HG03025 (cell line): ENCODE data around the gene MESD.

Experiments
- ATAC-seq: cut with Tn5 transposase; IDR thresholded peaks from one replicate; pipeline ENCODE4 v1.9.1; 2021; ENCODE audit warnings: mild to moderate bottlenecking, moderate library complexity; ENCODE audit not compliant: unreplicated experiment, low FRiP score

MESD gene

DNA sequence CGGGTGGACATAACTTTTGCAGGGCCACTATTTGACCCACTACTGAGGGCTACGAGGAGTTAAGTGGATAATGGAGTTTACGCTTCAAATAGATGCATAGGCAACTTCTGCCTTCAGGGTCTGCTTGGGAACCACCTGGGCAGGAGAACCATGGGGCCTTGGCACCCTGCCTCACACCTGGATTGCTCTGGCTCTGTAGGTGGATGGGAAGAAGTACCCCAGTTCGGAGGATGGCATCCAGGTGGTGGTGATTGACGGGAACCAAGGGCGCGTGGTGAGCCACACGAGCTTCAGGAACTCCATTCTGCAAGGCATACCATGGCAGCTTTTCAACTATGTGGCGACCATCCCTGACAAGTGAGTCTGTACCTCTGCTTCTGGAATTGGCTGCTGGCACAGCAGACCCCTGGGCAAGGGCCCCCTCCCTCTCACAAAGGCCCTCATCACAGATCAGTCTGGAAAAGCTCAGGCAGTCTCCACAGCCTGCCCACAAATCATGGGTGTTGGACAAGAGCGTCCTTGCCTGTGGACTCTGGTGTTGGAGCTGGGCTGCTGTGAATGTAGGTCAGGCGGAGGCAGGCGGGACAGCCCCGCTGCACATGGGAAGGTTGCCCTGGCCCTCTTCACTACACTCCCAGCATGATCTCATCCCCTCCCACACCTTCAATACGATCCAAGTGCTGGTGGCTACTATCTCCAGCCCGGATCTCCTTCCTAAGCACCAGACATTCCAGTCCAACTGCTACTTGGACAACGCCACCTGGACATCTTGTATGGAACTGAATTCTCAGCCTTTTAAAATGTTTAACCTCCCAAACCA, 46.7 kb downstream of the MESD start:
- no peak for ATAC-seq

DNA sequence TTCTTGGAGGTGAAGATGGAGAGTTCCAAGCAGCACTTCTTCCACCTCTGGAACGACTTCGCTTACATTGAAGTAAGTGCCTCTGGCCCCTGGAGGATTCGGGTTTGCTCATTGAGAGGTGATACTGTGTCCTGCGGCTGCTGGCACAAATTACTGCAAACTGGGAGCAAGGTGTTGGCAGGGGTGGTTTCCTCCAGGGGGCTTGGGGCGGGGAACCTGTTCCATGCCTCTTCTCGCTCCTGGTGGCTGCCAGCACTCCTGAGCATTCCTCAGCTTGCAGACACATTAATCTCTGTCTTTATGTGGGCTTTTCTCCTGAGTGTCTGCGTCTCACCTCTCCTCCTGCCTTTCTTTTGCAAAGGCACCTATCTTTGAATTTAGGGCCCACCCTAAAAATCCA, 47.4 kb downstream of the MESD start:
- ATAC-seq = no peak

DNA sequence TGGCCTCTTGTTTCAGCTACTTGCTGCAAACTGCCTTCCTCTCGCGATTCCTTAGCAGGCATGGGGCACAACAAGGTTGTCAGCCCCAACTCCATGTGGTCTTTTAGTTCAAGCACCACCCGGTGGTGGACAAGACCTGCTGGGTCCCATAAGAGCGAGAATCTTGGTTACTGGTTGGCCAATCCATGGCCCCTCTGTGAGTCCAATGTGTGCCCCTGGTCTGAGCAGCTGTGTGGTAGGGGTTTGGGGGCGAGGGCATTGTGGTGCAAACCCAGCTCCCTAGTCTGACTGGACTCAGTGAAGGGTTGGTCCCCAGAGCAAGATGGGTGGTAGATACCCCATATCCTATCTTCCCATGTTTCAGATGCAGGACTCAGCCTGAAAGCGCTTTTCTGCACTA, 48.8 kb downstream of the MESD start:
- no peak for ATAC-seq

DNA sequence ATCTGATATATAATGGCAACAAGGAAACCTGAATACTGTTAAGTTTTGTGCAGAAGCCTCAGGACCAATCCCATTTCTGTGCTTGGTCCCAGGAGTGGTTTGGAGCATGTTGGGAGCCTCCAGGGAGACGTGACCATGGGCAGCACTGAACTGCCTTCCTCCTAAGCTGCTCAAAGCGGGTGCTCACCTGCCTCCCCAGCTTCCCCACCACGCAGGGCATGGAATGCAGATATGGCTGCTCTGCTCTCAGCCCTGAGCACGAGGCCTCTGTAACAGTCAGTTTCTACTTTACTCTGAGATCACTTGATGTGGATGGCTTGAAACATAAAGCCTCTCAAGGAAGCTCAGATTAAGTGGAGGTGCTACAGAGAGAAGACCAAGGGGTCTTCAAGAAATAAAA, 49.3 kb downstream of the MESD start:
- ATAC-seq = no peak

DNA sequence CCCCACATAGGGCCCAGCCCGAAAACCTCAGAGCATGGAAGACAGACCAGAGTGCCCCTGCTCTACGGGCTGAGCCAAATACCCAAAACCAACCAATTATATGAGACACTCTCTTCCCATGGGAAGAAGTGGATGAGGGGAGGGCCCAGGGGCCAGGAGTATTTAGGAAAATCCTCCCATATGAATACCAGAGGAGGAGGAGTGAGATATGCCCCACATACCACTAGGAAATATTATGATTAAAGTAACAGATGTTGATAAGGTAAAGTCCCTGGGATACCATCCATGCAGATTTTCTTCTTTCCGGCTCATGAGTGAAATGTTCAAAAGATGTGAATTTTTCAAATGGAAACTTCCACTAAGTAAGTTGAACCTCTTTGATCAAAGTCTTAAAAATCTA, 50.4 kb downstream of the MESD start:
- ATAC-seq = no peak

DNA sequence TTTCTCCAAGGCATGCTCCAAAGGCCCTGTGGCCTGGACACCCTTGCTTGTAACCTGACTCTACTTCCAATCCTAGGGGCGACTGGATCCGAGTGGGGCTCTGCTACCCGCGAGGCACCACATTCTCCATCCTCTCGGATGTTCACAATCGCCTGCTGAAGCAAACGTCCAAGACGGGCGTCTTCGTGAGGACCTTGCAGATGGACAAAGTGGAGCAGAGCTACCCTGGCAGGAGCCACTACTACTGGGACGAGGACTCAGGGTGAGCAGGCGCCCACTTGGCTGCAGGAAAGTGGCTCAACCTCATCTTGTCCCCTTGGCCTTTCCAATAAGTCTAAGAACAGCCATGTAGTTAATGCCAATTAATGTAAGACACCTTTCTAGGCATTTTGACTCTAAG, 51.9 kb downstream of the MESD start:
- ATAC-seq = no peak

DNA sequence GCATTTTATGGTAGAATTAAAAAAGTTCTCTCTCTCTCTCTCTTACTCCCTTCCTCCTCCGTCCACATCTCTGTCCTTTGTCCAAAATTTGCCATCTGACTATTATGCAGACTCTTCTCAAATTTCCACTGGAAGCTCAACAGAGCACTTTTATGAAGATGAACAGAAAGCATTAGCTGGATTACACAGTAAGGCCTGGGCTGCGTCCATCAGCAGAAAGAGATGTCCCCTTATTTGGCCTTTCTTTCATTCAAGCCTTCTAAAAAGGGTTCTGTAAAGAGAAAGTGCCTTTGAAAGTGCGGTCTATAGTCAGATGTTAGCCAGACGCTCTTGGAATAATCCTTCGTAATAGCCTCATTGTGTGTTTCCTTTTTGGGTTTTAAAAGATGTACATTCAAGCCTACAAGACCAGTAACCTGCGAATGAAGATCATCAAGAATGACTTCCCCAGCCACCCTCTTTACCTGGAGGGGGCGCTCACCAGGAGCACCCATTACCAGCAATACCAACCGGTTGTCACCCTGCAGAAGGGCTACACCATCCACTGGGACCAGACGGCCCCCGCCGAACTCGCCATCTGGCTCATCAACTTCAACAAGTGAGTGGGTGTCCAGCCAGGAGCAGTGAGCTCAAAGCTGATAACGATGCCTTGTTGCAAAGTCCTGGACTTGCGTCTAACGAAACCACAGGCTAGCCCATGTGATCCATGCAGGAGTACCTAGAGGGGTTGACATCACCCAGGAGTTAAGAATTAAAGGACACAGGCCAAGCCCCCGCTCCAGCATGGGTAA, 53.1 kb downstream of the MESD start:
- ATAC-seq = no peak

DNA sequence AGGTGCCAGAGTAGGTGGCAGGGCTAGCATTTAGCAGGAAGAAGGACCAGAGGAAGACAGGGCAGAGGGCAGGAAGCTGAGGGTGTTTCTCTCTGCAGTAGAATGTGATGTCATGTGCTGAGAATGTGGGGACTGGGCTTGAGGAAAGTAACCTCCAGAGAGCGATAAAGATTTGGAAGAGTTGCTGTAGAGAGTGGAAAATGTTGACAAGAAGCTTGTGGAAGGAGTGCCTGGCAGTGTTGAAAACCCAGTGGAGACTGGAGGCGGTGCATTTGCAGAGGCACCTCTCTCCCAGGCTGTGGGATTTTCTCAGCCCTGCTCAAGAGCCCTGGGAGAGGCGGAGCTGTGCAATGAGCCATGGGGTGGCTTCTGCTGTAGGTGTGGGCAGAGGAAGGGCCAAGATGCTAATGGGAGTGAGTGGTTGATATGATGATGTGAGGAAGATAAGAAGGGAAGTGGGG, 54.8 kb downstream of the MESD start:
- no peak for ATAC-seq

DNA sequence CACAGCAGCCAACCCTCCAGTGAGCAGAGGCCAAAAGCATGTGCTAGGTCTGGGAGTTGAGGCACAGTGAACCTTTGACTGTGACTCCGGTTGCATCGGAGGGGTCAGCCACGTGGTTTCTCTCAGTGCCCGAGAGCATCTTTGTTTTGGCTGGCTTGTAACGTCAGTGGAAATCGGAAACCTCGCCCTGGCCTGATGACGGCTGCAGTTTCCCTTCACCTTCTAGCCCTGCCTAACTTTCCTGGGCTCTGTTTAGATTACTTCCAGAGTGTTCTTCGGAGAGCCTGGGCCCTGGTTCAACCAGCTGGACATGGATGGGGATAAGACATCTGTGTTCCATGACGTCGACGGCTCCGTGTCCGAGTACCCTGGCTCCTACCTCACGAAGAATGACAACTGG, 56.6 kb downstream of the MESD start:
- ATAC-seq = no peak

DNA sequence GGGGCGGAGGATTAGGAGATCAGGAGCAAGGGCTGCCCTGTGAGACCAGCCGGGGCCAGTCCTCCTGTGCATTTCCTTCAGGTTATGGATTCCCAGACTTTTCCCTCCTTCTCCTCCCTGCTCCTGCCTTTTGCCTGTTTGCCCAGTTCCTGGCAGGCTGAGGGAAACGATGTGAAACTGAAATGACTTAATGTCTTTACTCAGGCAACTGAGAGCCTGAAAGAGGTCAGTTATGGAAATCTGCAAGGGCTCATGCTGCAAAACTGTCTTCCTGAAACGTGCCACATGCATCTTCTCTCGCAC, 57.2 kb downstream of the MESD start:
- ATAC-seq = no peak

DNA sequence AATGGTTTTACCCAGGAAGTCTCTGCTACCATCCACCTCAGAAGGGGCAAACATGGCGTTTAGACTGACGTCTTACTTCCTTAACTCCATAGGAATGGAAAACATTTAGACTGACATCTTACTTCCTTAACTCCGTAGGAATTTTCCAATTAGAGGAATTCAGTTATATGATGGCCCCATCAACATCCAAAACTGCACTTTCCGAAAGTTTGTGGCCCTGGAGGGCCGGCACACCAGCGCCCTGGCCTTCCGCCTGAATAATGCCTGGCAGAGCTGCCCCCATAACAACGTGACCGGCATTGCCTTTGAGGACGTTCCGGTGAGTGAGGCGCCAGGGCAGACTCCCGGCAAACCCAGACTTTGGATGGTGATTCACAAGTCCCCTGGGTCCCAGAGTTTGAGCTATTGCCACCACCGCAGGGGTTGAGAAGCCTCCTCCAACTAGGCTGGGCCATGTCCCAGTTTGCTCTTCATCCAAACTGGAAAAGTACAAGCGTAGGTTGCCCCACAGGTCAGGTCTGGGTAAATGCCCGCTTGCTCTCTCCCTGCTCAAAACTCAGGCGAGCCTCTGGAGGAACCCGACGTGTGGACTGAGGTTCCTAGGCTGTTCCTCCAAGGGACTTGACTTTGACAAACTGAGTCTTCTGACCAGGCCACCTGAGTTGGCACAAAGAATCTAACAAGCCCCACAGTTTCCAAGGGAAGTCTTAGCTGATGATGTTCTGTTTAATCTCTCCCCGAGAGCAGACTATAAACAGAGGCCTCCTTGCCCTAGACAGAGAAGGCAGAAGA, 57.7 kb downstream of the MESD start:
- no peak for ATAC-seq

DNA sequence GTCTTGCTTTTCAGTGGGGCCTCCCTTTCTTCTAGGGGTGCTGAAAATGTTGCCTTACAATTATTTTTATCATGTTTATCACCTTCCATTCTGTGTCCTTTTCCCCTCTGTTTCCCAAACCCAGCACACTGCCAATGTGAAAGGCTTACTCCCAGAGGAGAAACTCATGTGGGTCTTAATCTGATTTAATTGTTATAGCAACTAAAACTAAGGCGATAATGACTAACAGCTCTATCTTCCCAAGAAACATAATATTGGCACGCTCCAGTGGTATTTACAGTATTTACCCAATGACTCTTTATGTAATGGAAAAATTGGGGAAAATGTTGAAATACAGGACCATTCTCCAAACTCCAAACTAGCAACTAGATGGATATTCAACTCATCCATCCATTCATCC, 58.4 kb downstream of the MESD start:
- ATAC-seq = no peak

DNA sequence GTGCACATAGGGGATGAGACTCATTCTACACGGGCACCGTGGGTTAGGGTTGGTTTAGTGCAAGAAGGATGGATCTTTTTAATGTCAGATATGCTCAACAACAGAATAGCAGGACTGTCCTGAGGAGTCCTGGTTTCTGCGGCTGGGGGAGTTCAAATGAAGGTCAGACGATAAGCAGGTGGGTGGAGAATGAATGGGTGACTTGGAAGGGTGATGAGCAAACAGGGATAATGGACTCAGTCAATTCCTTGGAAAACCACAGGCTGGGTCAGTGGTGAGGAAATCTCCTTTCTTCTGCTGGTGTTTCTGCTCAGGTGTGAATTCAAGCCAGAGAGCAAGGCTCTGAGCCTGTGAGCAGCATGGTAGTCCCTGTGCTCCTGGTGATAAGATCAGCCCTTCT, 59.9 kb downstream of the MESD start:
- no peak for ATAC-seq

DNA sequence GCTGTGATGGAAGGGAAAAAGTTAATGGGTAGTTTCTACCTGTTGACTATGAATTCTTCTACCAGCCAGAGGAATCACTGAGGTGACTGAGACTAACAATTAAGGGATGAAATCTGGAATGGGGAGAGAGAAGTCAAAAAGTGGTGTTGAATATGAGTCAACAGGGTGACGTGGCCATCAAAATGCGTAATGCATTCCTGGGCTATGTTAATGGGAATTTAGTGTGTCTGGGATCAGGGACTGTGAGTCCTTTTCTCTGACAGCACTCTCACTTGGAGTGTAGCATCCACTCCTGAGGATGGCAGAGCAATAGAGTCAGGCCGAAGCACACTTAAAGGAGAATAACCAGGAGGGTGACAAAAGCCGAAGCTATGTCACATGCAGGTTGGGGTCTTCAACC, 60.4 kb downstream of the MESD start:
- ATAC-seq = no peak

DNA sequence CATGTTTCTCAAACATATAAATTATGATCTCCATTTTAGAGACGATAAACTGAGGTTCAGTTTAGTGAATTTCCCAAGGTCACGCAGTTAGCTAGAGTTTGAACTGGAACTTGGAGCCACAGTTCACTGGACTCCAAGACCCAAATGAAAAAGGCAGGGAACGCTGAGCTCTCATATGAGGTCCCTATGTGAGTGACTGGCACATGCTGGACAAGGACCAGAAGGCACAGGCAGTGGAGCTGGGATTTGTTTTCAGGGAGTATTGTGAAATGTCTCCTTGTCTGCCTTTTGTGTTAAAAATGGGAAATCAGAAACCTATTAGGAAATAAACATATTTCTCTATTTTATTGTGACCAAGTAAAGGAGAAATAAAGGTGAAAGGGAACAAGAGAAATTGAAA, 63.5 kb downstream of the MESD start:
- no peak for ATAC-seq

DNA sequence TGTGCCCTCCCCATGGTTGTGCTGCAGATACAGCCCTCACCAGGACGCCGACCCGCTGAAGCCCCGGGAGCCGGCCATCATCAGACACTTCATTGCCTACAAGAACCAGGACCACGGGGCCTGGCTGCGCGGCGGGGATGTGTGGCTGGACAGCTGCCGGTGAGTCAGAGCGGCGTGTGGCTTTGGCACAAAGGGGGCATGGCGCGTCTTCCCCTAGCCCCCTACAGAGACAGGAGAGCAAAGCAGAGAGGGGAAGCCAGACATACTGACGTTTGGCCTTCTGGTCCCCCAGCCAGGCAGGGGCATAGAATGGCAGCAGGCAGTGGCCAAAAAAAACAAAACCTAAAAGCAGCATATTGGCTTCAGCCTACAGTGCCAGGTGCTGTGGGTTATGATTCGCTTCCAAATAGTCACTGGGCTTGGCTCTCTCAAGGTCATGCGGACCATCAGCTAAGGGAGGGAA, 64.0 kb downstream of the MESD start:
- no peak for ATAC-seq

DNA sequence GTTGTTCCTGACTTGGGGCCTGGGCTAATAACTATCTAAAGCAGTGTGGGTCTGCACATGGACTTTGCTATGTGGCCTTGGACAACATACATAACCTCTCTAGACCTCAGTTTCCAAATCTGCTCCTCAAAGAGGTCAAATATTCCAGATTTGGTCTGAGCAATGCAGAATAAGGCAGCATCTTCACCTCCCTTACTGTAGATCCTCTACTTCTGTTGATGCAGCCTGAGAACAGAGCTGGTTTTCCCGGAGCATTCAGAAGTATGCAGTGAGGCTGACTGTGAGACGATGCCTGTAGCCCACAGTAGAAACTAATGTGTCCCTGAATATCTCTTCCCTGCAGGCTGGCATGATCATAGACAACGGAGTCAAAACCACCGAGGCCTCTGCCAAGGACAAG, 65.3 kb downstream of the MESD start:
- no peak for ATAC-seq

DNA sequence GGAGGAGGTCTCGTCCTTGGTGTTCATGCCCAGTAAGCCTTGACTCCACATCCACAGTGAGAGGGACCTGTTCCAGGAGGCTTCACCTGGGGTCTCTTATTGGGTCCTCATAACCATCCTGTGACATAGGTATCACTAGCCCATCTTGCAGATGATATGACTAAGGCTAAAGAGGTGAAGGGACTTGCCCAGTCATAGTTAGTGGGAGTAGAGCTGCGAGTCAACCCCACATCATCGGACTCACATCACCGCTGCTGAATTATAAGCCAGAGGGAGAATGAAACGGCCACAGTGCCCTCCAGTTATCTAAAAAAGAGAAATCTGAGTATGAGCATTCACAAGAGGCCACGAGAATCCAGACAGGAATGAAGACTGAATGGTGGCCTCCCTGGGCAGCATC, 66.0 kb downstream of the MESD start:
- no peak for ATAC-seq

DNA sequence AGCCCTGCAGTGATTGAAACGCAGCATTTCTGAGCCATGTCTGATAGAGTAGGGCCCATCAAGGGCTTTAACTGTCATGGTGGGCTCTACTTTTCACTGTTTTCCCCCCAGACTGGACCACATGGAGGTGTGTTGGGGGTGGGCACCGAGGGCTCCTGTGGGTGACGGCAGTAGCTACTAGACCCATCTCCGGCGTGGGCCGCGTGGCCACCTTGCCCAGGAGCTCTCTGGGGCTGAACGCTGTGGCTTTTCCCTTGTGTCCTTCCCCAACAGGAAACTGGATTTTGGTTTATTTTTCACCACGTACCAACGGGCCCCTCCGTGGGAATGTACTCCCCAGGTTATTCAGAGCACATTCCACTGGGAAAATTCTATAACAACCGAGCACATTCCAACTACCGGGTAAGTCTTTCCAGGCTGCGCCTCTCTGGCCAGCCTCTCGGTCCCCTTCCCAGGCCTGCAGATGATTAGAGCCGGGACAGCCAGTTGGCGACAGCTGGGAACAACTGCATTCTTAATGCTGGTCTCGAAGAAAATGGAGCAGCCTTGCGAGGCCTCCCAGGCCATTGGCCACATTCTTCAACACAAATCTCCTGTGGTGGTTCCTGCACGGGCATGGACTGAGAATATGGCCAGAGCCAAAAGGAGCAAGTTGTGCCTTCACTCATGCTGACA, 67.7 kb downstream of the MESD start:
- ATAC-seq = no peak

DNA sequence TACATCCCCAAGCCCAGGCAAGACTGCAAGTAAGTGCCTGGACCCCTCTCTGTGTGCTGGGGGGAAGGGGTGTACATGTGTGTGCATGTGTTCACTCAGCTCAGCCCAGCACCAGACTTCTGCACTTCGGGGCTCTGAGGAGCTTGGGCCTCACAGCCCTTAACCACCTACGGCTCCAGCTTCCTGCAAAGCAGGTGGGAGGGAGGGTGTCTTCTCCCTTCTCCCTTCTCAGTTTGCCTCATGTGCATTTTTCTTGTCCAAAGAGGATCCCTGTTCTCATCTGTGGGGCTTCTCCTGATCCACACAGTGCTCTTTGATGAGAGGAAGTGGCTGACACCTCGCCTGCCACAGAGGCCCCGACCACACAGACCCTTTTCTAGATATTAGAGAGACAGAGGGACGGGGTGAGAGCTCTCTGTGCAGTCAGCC, 69.3 kb downstream of the MESD start:
- ATAC-seq = no peak
